DND-41 (cell line): ENCODE data around the gene CCDC178.

Experiments
- ATAC-seq: fragments of 200-7000 bp; cut with Tn5 transposase; 3 replicates; pipeline ENCODE4 v1.9.1; 2021; ENCODE audit warnings: low read depth; ENCODE audit not compliant: insufficient read depth
- DNase-seq: peaks from one replicate; pipeline ENCODE4 v3.0.0-alpha.2; 2020
- H2AFZ ChIP-seq: 2 replicates; pipeline ENCODE4 v1.6.0; 2012; ENCODE audit warnings: low read depth, low read length
- H3K27ac ChIP-seq: 2 replicates; pipeline ENCODE4 v1.5.1; 2012; ENCODE audit warnings: low read length, inconsistent platforms
- H3K27me3 ChIP-seq: fragments of 200-600 bp; sonication (generic); 2 replicates; pipeline ENCODE4 v1.6.0; 2012; ENCODE audit warnings: low read length, mild to moderate bottlenecking, inconsistent platforms; ENCODE audit not compliant: insufficient read depth, poor library complexity
- H3K36me3 ChIP-seq: 2 replicates; pipeline ENCODE4 v1.5.1; 2012; ENCODE audit warnings: low read length, inconsistent platforms; ENCODE audit not compliant: insufficient read depth
- H3K4me1 ChIP-seq: 2 replicates; pipeline ENCODE4 v1.5.1; 2012; ENCODE audit warnings: mild to moderate bottlenecking, low read length; ENCODE audit not compliant: insufficient read depth
- H3K4me2 ChIP-seq: 2 replicates; pipeline ENCODE4 v1.6.0; 2012; ENCODE audit warnings: mild to moderate bottlenecking, moderate library complexity, low read length, inconsistent platforms; ENCODE audit not compliant: insufficient read depth
- H3K4me3 ChIP-seq, 2 experiments: fragments of 200-600 bp in 1 of 2; shearing (Covaris generic) in 1 of 2; 2 replicates each; pipeline ENCODE4 v1.5.1; 2012 to 2016; ENCODE audit warnings: inconsistent platforms in 2 of 2, low read length in 2 of 2, mild to moderate bottlenecking in 2 of 2, low read depth in 1 of 2, moderate library complexity in 1 of 2
- H3K79me2 ChIP-seq: 2 replicates; pipeline ENCODE4 v1.6.0; 2012; ENCODE audit warnings: low read length, inconsistent platforms; ENCODE audit not compliant: insufficient read depth
- H3K9ac ChIP-seq: 2 replicates; pipeline ENCODE4 v1.6.0; 2012; ENCODE audit warnings: low read depth, mild to moderate bottlenecking, inconsistent platforms, low read length, moderate library complexity
- H3K9me3 ChIP-seq: 2 replicates; pipeline ENCODE4 v1.5.1; 2012; ENCODE audit warnings: low read length, moderate library complexity, mild to moderate bottlenecking, inconsistent platforms; ENCODE audit not compliant: insufficient read depth, severe bottlenecking
- H4K20me1 ChIP-seq: 2 replicates; pipeline ENCODE4 v1.6.0; 2012; ENCODE audit warnings: low read length; ENCODE audit not compliant: insufficient read depth
- EZH2 ChIP-seq: IDR thresholded peaks from 3 replicates; pipeline ENCODE4 v1.6.1; 2012; ENCODE audit warnings: borderline replicate concordance, low read depth, mild to moderate bottlenecking, moderate library complexity, low read length, inconsistent platforms; ENCODE audit not compliant: severe bottlenecking
- TF ChIP-seq, protein P1 (sequence below): IDR thresholded peaks from 2 replicates; pipeline ENCODE4 v1.5.1; 2012; ENCODE audit warnings: borderline replicate concordance, low read length, moderate library complexity, mild to moderate bottlenecking; ENCODE audit not compliant: poor library complexity, severe bottlenecking; ENCODE audit errors: extremely low read depth

The CCDC178 gene

DNA sequence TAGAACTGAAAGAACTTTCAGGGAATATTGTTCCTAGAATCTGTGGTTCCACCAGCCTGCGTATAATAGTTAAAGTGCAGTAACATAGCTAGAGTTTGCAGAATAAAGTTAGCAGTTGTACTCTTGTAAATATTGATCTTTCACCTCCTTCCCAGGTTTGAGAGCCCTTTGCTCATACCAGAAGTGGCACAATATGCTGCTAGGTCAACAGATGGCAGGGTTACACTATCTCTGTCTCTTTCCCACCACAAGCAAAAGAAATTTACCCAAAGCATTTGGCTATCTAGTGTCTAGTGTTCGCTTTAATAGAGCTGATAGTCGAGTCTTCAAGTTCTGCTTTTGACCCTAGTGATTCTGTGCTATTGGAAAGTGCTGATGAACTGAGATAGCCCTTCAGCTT, 548.7 kb downstream of the CCDC178 start:
- DNase-seq (no peak), ATAC-seq (peak; percentile 46; the same call in 2 of the 3 replicates)
- H3K9ac ChIP-seq, result peak overlapping the region; percentile 29; the same call in 1 of the 2 replicates
- no peaks in the 10 kb centered on the region for H3K27me3 ChIP-seq
- H3K4me3 ChIP-seq, result no peak overlapping the region; a peak in 1 of 4 replicates
- no peaks in the 10 kb centered on the region for H4K20me1 ChIP-seq
- H3K27ac ChIP-seq, result peak overlapping the region; percentile 70
- no peaks in the 10 kb centered on the region for H3K79me2 ChIP-seq
- H2AFZ ChIP-seq, result peak overlapping the region; percentile 19
- H3K9me3 ChIP-seq, result peaks cover under 1% of the 10 kb centered on the region
- no peaks in the 10 kb centered on the region for H3K36me3 ChIP-seq
- H3K4me1 ChIP-seq, result peaks cover 38% of the 10 kb centered on the region
- TF ChIP-seq, protein P1, sequence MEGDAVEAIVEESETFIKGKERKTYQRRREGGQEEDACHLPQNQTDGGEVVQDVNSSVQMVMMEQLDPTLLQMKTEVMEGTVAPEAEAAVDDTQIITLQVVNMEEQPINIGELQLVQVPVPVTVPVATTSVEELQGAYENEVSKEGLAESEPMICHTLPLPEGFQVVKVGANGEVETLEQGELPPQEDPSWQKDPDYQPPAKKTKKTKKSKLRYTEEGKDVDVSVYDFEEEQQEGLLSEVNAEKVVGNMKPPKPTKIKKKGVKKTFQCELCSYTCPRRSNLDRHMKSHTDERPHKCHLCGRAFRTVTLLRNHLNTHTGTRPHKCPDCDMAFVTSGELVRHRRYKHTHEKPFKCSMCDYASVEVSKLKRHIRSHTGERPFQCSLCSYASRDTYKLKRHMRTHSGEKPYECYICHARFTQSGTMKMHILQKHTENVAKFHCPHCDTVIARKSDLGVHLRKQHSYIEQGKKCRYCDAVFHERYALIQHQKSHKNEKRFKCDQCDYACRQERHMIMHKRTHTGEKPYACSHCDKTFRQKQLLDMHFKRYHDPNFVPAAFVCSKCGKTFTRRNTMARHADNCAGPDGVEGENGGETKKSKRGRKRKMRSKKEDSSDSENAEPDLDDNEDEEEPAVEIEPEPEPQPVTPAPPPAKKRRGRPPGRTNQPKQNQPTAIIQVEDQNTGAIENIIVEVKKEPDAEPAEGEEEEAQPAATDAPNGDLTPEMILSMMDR, result peak; percentile 62
- no peak for TF ChIP-seq EZH2
- H3K4me2 ChIP-seq, result peak overlapping the region; percentile 56

DNA sequence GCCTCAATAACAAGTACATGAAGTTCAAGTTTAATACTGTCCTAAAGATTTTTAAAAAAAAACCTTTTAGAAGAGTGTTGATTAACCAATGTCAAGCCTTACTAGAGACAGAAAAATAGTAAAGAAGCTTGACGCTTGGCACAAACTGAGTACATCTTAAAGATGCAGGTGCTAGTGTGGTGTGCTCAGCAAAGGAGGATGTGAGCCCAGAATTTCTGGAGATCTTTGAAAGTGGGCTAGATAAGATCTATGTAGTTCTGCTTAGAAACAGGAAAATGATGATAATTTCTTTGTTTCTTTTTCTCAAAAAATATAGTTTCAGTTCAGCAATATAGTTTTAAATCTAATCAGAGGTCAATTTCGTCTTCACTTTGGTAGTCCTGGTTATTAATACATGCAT, 549.4 kb downstream of the CCDC178 start:
- TF ChIP-seq, protein P1, result no peak
- TF ChIP-seq EZH2, result no peak
- Histone ChIP-seq H3K79me2 (no peaks in the 10 kb centered on the region), H3K27ac (peak overlapping the region; percentile 70), H3K4me2 (peak overlapping the region; percentile 56), H3K36me3 (no peaks in the 10 kb centered on the region), H4K20me1 (no peaks in the 10 kb centered on the region), H3K9ac (peak overlapping the region; percentile 29), H2AFZ (no peak overlapping the region; the same call in 1 of the 2 replicates), H3K27me3 (no peaks in the 10 kb centered on the region), H3K4me3 (peak overlapping the region in 1 of 2 experiments; percentile 21; a peak in 1 of 4 replicates), H3K4me1 (peaks cover 38% of the 10 kb centered on the region), H3K9me3 (no peaks in the 10 kb centered on the region)
- ATAC-seq, result peak; percentile 92
- DNase-seq, result peak; percentile 46

DNA sequence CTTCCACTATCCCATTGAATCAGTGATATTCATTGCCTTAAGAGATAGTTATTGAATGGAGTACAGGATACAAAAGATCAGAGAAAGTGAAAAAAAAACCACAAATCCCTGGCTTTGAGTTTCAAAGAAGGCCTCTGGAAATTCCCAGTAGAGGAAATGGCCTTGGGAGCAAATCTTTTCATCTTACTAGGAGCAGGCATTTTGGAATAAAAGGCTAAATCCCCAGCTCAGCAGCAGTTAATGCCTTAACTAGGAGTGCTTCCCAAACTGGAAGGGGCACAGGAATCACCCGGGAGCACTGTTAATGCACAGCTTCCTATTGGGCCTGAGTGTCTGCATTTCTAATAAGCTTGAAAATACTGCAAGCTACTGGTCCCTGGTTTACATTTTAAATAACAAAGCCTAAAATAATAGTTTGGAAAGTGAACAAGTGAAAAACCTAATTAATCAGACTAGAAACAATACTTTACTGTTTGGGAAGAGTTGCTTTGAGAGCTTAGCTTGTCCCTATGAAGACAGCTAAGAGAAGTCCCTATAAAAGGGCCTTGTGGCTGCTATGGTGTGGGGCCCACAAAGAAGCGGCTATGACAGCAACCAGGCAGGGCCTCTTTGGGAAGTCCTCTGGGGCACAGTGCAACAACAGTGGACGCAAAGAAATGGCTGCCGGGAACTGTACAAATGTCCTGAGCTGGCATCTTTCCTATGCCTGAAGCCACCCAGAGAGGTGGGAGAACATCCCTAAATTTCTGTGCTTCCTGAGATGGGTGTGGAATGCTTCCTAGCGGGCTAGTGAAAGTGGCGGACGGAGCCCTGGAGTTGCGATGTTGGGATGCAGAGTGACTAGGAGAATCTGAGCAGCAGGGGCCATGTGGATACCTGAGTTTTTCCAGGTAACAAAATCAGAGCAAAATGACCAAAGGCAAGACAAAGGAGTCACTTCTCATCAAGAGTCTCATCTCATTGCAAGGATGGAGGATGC, 550.6 kb downstream of the CCDC178 start:
- Histone ChIP-seq H4K20me1 (no peaks in the 10 kb centered on the region), H3K4me2 (peak overlapping the region; percentile 56), H3K4me1 (peaks cover 38% of the 10 kb centered on the region), H3K9me3 (no peaks in the 10 kb centered on the region), H3K79me2 (no peaks in the 10 kb centered on the region), H3K27ac (peak overlapping the region; percentile 70), H3K4me3 (no peak overlapping the region), H2AFZ (peak overlapping the region; percentile 15; the same call in 1 of the 2 replicates), H3K36me3 (no peaks in the 10 kb centered on the region), H3K9ac (no peak overlapping the region), H3K27me3 (no peaks in the 10 kb centered on the region)
- TF ChIP-seq EZH2, result no peak
- TF ChIP-seq, protein P1, result no peak
- DNase-seq (no peak), ATAC-seq (no peak)
